Stimulated activated CD4-positive, alpha-beta T cell treated with anti-CD3 and anti-CD28 coated beads, Interleukin-2, amount 100 ng/mL, for 48 hours (primary cell): Measurements from ENCODE around the gene MRPS12.
A peak's percentile ranks its signal among the peaks of the same experiment; 100 is the strongest.

ENCODE experiments used
- DNase-seq, 2 donors: peaks; one replicate each; pipeline ENCODE4 v3.0.0-alpha.2; 2020

MRPS12 gene

DNA sequence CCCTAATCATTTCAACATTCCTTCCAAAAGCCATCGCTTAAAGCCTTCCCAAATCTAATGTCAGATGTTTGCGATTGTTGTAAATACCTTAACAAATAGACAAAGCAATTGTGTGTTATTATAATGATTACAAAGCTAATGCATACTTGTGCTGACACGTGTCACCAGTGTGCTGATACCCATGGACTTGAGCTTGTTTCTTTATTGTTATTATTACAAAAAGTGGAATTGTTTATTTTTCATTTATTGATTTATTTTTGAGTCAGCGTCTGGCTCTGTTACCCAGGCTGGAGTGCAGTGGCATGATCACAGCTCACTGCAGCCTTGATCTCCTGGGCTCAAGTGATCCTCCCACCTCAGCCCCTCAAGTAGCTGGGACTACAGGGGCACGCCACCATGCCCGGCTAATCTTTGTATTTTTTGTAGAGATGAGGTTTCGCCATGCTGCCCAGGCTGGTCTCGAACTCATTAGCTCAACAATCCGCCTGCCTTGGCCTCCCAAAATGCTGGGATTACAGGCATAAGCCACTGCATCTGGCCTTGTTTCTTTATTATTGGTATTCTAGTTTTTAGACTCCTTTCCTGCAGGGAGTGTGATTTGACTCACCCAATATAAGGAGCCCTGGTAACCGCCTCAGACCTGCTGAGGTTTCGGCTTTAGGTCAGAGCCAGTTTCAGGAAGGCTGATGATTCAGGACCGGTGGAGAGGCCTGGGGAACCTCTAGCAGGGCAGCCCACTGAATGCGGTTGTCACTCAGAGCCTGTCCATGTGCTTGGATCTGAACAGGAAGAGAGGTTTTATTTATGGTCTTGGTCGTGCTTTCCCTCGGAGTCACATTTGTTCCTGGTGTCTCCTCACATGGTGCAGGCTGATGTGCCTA, 46.9 kb downstream of the MRPS12 start:
- peak; percentile 48 to 52 for DNase-seq

DNA sequence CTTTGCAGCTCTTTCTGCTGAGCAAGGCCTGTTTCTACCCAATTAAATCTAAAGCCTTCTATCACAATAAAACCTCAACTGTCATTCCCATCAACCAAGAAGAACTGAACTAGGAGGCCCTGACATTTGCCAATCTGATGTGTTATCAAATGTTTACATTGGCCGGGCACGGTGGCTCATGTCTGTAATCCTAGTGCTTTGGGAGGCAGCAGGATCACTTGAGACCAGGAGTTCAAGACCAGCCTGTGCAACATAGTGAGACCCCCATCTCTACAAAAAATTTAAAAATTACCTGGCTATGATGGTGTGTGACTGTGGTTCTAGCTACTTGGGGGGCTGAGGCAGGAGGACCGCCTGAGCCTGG, 47.6 kb downstream of the MRPS12 start:
- DNase-seq: no peak

DNA sequence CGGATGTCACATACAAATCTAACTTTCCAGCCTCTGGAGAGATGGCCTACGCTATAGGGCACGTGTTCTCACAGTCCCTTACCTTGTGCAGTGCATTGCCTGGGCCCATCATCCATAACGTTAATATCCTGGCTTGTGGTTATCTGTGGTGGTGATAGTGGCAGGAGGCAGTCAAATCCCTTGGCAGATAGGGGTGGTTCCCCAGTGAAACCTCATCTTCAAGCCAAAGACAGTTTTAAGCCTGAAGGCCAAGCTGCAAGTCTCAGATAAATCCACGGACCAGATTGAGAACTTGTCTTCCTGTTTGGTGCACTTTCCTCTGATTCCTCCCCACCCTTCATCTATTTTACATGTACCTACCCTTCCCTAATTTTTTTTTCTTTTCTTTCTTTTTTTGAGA, 49.1 kb downstream of the MRPS12 start:
- DNase-seq: no peak

DNA sequence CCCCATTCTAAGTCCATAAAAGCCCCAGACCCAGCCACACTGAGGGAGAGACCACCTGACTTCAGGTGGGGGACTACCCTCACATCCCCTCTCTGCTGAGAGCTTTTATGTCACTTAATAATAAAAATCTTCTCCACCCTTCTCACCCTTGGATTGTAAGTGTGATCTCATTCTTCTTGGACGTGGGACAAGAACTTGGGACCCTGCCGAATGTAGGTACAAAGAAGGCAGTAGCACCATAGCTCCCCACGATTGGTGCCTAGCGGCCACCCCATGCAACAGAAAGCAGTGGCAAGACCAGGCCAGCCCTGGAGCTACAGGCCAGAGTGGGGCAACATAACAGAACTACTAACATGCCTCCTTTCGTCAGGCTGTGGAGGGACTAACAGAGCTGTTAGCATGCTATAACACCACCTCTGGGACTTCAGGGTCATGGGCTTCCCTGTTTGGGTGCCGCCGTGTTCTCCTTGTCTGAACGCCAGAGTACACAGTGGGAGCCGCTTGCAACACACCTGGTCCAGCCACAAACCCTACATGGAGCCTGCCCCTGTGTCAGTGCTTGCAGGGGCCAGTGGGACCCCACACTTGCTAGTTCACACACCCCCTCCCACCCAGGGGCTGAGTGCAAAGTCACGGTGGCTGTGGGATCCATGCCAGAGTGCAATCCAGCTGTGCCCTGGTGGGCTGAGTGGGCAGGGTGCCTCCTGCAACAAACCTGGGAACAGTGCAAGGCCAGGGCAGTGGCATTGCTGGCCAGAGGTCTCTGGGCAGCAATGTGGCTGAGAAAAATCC, 50.0 kb downstream of the MRPS12 start:
- DNase-seq: no peak
